Heart left ventricle (tissue), 13 donors: ENCODE measurements around the gene GHRL.

ENCODE experiments used
- POLR2A ChIP-seq, 2 donors: fragments of 450-650 bp; IDR thresholded peaks; one replicate each; pipeline ENCODE4 v1.6.1; 2017; ENCODE audit warnings: antibody characterized with exemption in 2 of 2, mild to moderate bottlenecking in 2 of 2, moderate library complexity in 2 of 2
- TF ChIP-seq, protein P1 (sequence below), 12 donors: fragments of 200-600 bp; sonication (generic) in 4 of 12; IDR thresholded peaks; one replicate each; pipeline versions ENCODE4 v1.5.0 to v1.8.0; 2018 to 2022; ENCODE audit warnings: antibody characterized with exemption in 12 of 12, mild to moderate bottlenecking in 5 of 12
- donor health status: ischemic (EF 13 %, LVEDD 7.1; RV severe dilation, severe dysfunction).
- donor health status: DM: no; HTN: yes; CAD: no.
- donor health status: DM: no; HTN: no; CAD: no.
- donor health status: ischemic (EF 25% LVEDD 6.9; RV normal size, moderate dysfunction).
- donor health status: ischemic (EF 25% LVEDD 5.7; RV mildly dilated, moderate dysfunction).
- donor health status: ischemic (EF 35%, LVEDD 5.7; RV mildly dilated, moderate dysfunction).
- donor health status: nonischemic (EF 11% LVEDD 7.7; RV severe dilation, severe dysfunction).
- donor health status: DM: yes; HTN: yes; CAD: no.
- donor health status: PGD.
- donor health status: ischemic (EF 29% LVEDD 5.4; RV normal size, mild dysfunction).
- donor health status: nonischemic (EF 23%, LVEDD 6.1; RV moderate dilation, normal function).

DNA sequence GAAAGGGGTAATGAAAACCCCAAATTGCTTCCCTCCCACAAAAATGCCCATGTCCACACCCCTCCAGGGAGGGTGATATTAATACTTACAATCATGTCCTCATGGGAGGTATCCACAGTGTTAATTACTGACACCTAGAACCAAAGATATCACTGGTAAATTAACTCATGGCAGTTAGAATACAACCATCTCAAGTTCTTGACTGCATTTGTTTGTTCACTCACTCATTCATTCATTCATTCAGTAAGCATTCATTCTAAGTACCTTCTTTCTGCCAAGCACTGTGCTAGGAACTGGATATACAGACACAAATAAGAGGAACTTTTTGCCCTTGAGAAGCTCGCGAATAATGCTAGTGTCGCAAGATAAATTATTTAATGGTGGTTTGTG, 25.2 kb upstream of the GHRL start:
- TF ChIP-seq, protein P1, sequence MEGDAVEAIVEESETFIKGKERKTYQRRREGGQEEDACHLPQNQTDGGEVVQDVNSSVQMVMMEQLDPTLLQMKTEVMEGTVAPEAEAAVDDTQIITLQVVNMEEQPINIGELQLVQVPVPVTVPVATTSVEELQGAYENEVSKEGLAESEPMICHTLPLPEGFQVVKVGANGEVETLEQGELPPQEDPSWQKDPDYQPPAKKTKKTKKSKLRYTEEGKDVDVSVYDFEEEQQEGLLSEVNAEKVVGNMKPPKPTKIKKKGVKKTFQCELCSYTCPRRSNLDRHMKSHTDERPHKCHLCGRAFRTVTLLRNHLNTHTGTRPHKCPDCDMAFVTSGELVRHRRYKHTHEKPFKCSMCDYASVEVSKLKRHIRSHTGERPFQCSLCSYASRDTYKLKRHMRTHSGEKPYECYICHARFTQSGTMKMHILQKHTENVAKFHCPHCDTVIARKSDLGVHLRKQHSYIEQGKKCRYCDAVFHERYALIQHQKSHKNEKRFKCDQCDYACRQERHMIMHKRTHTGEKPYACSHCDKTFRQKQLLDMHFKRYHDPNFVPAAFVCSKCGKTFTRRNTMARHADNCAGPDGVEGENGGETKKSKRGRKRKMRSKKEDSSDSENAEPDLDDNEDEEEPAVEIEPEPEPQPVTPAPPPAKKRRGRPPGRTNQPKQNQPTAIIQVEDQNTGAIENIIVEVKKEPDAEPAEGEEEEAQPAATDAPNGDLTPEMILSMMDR (IDR thresholded peaks at IDR 0.05) = no peak
- no peak for TF ChIP-seq POLR2A (IDR thresholded peaks at IDR 0.05)
